Lower leg skin (tissue), 3 donors: ENCODE results near the gene CTDSP2.

Experiments used
- CTCF ChIP-seq, 3 donors: fragments of 450-650 bp; IDR thresholded peaks; one replicate each; pipeline ENCODE4 v1.5.1; 2016; ENCODE audit warnings: antibody characterized with exemption in 3 of 3, mild to moderate bottlenecking in 3 of 3, moderate library complexity in 2 of 3
- POLR2A ChIP-seq, 2 donors: fragments of 450-650 bp; IDR thresholded peaks; one replicate each; pipeline ENCODE4 v1.6.1; 2016 to 2017; ENCODE audit warnings: antibody characterized with exemption in 2 of 2, mild to moderate bottlenecking in 1 of 2, moderate library complexity in 1 of 2

- TF ChIP-seq CTCF (IDR thresholded peaks at IDR 0.05) (no peak), POLR2A (IDR thresholded peaks at IDR 0.05) (no peak)
These were observed 22.3 kb upstream of the CTDSP2 start for GRCh38 chr12:57868851-57869268.
